Panc1 (cell line): ENCODE data around the gene RFX7. TPM values are rescaled to one million over a fixed set of nuclear protein-coding genes. Genes with fewer than 3 reads are reported as not detected.

Experiments
- ATAC-seq: fragments of 200-7000 bp; cut with Tn5 transposase; 2 replicates; pipeline ENCODE4 v1.9.1; 2020; ENCODE audit warnings: mild to moderate bottlenecking, moderate library complexity
- BruUV-seq: library from RNA; stranded (reverse); fragments of 400-500 nt; replicated peaks from 2 replicates; lab custom pipeline; 2021; lab: Mats Ljungman, UMichigan
- CTCF ChIA-PET: fragments of 300-600 bp; sonication (Branson Sonifier 250); formaldehyde crosslinking; loops from one replicate; lab custom pipeline; 2022; ENCODE audit warnings: antibody characterized with exemption; lab: Charles Lee
- POLR2A ChIA-PET: fragments of 300-600 bp; sonication (Branson Sonifier 250); formaldehyde crosslinking; loops from one replicate; lab custom pipeline; 2022; ENCODE audit warnings: antibody characterized with exemption; lab: Charles Lee
- DNase-seq: peaks from one replicate; pipeline ENCODE4 v3.0.0-alpha.2; 2010; ENCODE audit warnings: low read depth, low spot score
- H3K27ac ChIP-seq: 2 replicates; pipeline ENCODE4 v1.5.1; 2011; ENCODE audit warnings: mild to moderate bottlenecking, low read length, inconsistent platforms
- H3K27me3 ChIP-seq: fragments of 200-500 bp; sonication (Bioruptor generic); 2 replicates; pipeline ENCODE4 v1.6.0; 2014; ENCODE audit warnings: low read length, inconsistent platforms; ENCODE audit not compliant: control insufficient read depth, insufficient read depth
- H3K36me3 ChIP-seq: fragments of 200-500 bp; sonication (Bioruptor generic); 2 replicates; pipeline ENCODE4 v1.5.1; 2014; ENCODE audit warnings: inconsistent platforms, mild to moderate bottlenecking, low read length, moderate library complexity; ENCODE audit not compliant: control insufficient read depth, insufficient read depth
- H3K4me1 ChIP-seq: 2 replicates; pipeline ENCODE4 v1.5.1; 2011; ENCODE audit warnings: inconsistent platforms, mild to moderate bottlenecking, low read length, moderate library complexity; ENCODE audit not compliant: control insufficient read depth, insufficient read depth
- H3K4me3 ChIP-seq, 2 experiments: 2 replicates each; pipeline ENCODE4 v1.5.1; 2011 to 2012; ENCODE audit warnings: low read depth in 2 of 2, low read length in 2 of 2, mild to moderate bottlenecking in 2 of 2, inconsistent platforms in 1 of 2, moderate library complexity in 1 of 2
- H3K9me3 ChIP-seq: fragments of 200-500 bp; sonication (Bioruptor generic); 2 replicates; pipeline ENCODE4 v1.5.1; 2014; ENCODE audit warnings: low read depth, mild to moderate bottlenecking, inconsistent platforms, low read length, moderate library complexity; ENCODE audit not compliant: control insufficient read depth, insufficient read depth
- POLR2AphosphoS5 ChIP-seq: IDR thresholded peaks from 2 replicates; pipeline ENCODE4 v1.6.1; 2012; ENCODE audit warnings: mild to moderate bottlenecking, low read depth, low read length, moderate library complexity
- SIN3A ChIP-seq: IDR thresholded peaks from 2 replicates; pipeline ENCODE4 v1.6.1; 2012; ENCODE audit warnings: low read depth, mild to moderate bottlenecking, low read length, moderate library complexity, borderline replicate concordance; ENCODE audit not compliant: insufficient read depth
- TCF7L2 ChIP-seq: IDR thresholded peaks from 2 replicates; pipeline ENCODE4 v1.6.1; 2011; ENCODE audit warnings: mild to moderate bottlenecking, low read depth, low read length, inconsistent platforms
- in situ Hi-C: cut with HindIII; loops from 2 replicates; pipeline ENCODE4 v1.10.0; 2016; ENCODE audit warnings: low sequenced_read_pairs, low pct_unique_long_range_greater_than_20kb
- intact Hi-C: fragments of 100-400 bp; cut with micrococcal nuclease; formaldehyde crosslinking; loops from one replicate; pipeline ENCODE4 v1.10.0; 2022; ENCODE audit not compliant: unreplicated experiment
- total RNA-seq: library from RNA; stranded (reverse); gene quantifications from one replicate; pipeline ENCODE4 v1.2.1, GENCODE V29; 2021; ENCODE audit not compliant: unreplicated experiment
- TF ChIP-seq, protein P1 (sequence below): fragments of 450-650 bp; IDR thresholded peaks from 2 replicates; pipeline ENCODE4 v1.5.1; 2017; ENCODE audit warnings: mild to moderate bottlenecking
- TF ChIP-seq, protein P2 (sequence below), 2 experiments: IDR thresholded peaks; 2 replicates each; pipeline ENCODE4 v1.6.1; 2011 to 2012; ENCODE audit warnings: low read depth in 2 of 2, control low read depth in 1 of 2, low read length in 1 of 2, mild to moderate bottlenecking in 1 of 2, moderate library complexity in 1 of 2; ENCODE audit not compliant: insufficient read depth in 1 of 2

RFX7 gene
- total RNA-seq, 1 experiment from 2014 or later = 24.2 TPM

- ATAC-seq = no peak
- no peak for DNase-seq
- no peaks in the 10 kb centered on the region for H3K4me1 ChIP-seq
- H3K36me3 ChIP-seq = no peaks in the 10 kb centered on the region
- CTCF ChIA-PET = interaction anchor here (0.6 kb wide), 1 partner anchor 957 kb away, joined by 4 read pairs; no protein-coding TSS in a partner anchor
- TF ChIP-seq, protein P1, sequence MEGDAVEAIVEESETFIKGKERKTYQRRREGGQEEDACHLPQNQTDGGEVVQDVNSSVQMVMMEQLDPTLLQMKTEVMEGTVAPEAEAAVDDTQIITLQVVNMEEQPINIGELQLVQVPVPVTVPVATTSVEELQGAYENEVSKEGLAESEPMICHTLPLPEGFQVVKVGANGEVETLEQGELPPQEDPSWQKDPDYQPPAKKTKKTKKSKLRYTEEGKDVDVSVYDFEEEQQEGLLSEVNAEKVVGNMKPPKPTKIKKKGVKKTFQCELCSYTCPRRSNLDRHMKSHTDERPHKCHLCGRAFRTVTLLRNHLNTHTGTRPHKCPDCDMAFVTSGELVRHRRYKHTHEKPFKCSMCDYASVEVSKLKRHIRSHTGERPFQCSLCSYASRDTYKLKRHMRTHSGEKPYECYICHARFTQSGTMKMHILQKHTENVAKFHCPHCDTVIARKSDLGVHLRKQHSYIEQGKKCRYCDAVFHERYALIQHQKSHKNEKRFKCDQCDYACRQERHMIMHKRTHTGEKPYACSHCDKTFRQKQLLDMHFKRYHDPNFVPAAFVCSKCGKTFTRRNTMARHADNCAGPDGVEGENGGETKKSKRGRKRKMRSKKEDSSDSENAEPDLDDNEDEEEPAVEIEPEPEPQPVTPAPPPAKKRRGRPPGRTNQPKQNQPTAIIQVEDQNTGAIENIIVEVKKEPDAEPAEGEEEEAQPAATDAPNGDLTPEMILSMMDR = no peak
- TF ChIP-seq POLR2AphosphoS5 = no peak
- no peak for TF ChIP-seq SIN3A
- no peak for TF ChIP-seq TCF7L2
- TF ChIP-seq, protein P2, sequence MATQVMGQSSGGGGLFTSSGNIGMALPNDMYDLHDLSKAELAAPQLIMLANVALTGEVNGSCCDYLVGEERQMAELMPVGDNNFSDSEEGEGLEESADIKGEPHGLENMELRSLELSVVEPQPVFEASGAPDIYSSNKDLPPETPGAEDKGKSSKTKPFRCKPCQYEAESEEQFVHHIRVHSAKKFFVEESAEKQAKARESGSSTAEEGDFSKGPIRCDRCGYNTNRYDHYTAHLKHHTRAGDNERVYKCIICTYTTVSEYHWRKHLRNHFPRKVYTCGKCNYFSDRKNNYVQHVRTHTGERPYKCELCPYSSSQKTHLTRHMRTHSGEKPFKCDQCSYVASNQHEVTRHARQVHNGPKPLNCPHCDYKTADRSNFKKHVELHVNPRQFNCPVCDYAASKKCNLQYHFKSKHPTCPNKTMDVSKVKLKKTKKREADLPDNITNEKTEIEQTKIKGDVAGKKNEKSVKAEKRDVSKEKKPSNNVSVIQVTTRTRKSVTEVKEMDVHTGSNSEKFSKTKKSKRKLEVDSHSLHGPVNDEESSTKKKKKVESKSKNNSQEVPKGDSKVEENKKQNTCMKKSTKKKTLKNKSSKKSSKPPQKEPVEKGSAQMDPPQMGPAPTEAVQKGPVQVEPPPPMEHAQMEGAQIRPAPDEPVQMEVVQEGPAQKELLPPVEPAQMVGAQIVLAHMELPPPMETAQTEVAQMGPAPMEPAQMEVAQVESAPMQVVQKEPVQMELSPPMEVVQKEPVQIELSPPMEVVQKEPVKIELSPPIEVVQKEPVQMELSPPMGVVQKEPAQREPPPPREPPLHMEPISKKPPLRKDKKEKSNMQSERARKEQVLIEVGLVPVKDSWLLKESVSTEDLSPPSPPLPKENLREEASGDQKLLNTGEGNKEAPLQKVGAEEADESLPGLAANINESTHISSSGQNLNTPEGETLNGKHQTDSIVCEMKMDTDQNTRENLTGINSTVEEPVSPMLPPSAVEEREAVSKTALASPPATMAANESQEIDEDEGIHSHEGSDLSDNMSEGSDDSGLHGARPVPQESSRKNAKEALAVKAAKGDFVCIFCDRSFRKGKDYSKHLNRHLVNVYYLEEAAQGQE (IDR thresholded peaks at IDR 0.05; ENCODE audit: insufficient read depth in 1 of 2, low read depth in 2 of 2, low read length in 1 of 2) = no peak
- in situ Hi-C loops = no loop called here
- no peak overlapping the region for H3K4me3 ChIP-seq
- intact Hi-C loops = no loop called here
- no peaks in the 10 kb centered on the region for H3K9me3 ChIP-seq
- H3K27ac ChIP-seq = no peak overlapping the region
- POLR2A ChIA-PET = interaction anchor here (0.6 kb wide), 1 partner anchor 159 kb away, joined by 6 read pairs; no protein-coding TSS in a partner anchor
- no TSS peak for BruUV-seq
- no peaks in the 10 kb centered on the region for H3K27me3 ChIP-seq
Measured at GRCh38 chr15:56086566-56086965, 157.1 kb downstream of the RFX7 start.

DNA sequence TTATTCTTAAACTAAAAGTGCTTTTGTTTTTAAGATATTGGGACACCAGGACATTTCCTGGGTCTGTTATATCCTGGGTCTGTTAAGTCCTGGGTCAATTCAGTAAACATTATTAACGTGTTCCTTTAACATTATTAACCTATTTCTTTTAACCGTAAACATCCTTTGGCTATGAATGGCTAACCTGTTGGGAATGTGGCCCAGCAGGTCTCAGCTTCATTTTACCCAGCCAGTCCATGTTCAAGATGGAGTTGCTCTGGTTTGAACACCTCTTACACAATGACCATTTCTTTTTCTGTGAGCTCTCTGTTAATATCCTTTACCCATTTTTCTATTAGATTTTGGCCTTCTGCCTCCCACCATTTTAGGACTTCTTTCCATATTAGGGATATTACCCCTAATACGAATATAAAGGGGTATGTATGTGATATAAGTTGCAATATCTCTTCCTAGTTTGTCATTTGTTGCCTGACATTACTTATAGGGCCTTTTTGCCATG, 161.4 kb downstream of the RFX7 start:
- Histone ChIP-seq H3K27me3 (no peaks in the 10 kb centered on the region), H3K36me3 (no peaks in the 10 kb centered on the region), H3K4me1 (no peaks in the 10 kb centered on the region), H3K4me3 (no peak overlapping the region), H3K9me3 (no peaks in the 10 kb centered on the region), H3K27ac (no peak overlapping the region)
- intact Hi-C loops (no loop called here), in situ Hi-C loops (no loop called here)
- BruUV-seq = no TSS peak
- POLR2A ChIA-PET = no interaction called here
- DNase-seq = no peak
- no peak for ATAC-seq
- CTCF ChIA-PET = no interaction called here
- TF ChIP-seq, protein P1 = no peak
- TF ChIP-seq TCF7L2 = no peak
- TF ChIP-seq POLR2AphosphoS5 = no peak
- no peak for TF ChIP-seq SIN3A
- TF ChIP-seq, protein P2 (IDR thresholded peaks at IDR 0.05; ENCODE audit: insufficient read depth in 1 of 2, low read depth in 2 of 2, low read length in 1 of 2) = no peak
